ENCODE measurements around the gene GRK2.
"Not testable (repeated sequence)": the region's sequence is repeated elsewhere in the genome, so short reads cannot be mapped to it uniquely, and the experiment has no call there.

GRK2 gene

DNA sequence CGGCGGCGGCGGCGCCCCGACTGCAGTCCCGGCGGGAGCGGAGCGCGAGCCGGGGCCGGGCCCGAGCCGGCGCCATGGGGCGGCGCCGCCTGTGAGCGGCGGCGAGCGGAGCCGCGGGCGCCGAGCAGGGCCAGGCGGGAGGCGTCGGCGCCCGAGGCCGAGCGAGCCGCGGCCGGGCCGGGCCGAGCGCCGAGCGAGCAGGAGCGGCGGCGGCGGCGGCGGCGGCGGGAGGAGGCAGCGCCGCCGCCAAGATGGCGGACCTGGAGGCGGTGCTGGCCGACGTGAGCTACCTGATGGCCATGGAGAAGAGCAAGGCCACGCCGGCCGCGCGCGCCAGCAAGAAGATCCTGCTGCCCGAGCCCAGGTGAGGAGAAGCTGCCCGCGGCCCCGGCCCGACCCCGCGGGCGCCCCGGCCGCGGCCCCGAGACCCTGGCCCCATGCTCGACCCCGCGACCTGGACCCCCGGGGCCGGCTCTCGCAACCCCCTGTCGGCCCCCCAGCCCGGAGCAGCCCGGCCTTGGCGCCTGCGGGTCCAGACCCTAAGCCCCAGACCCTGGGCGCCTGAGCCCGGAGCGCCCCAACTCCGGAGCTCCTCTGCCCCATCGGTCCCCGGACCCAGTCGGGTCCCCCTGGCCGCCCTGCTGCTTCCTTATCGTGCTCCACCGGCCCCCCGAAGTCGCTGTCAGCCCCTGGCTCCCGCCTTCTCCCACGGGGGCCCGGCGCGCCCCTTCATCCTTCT lies at the start of gene GRK2:
GRK2 (plus strand) TSS at position 25 of the 739 bp plus-strand sequence; CDS start at position 252, 227 bp downstream.
- no peak for DNase-seq (ENCODE audit: low read depth)

DNA sequence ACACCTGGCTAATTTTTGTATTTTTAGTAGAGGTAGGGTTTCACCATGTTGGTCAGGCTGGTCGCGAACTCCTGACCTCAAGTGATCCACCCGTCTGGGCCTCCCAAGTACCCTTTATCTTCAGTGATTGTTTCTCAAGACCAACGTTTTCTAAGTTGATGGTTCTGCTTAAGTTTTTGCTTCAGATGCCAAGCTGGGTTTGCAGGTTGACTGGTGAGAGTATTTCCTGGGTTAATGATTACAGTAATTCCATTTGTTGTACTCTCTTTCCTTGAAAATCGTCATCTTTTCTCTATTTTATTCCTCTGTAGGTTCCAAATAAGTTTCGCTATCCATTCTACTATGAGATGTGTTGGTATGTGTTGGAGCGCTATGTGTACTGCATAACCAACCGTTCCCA lies 38.5 kb upstream of the GRK2 start:
- no peak for DNase-seq (ENCODE audit: low read depth)

DNA sequence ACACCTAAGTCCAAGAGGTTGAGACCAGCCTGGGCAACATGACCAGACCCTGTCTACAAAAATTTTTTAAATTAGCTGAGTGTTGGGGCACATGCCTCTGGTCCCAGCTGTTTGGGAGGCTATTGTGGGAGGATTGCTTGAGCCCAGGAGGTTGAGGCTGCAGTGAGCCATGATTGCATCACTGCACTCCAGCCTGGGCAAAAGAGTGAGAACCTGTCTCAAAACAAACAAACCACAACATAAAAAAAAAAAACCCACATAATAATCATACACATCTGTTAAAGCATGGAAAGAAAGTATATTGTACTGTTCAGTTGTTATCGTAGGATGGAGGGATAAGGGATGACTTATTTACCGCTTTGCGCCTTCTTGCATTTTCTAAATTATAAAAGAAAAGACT lies 35.9 kb upstream of the GRK2 start:
- DNase-seq (ENCODE audit: low read depth): no peak

DNA sequence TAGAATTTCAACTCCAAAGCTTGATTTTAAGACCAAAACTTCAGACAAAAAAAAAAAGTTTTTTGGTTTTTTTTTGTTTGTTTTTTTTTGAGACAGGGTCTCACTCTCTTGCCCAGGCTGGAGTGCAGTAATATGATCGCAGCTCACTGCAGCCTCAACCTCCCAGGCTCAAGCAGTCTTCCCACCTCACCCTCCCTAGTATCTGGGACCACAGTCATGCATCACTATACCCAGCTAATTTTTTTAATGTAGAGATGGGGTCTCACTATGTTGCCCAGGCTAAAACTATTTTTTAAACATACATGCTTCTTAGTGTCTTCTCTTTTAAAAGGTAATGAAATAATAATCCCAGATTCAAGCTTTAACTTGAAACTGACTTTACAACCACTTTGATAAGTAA lies 35.4 kb upstream of the GRK2 start:
- no peak for DNase-seq (ENCODE audit: low read depth)

DNA sequence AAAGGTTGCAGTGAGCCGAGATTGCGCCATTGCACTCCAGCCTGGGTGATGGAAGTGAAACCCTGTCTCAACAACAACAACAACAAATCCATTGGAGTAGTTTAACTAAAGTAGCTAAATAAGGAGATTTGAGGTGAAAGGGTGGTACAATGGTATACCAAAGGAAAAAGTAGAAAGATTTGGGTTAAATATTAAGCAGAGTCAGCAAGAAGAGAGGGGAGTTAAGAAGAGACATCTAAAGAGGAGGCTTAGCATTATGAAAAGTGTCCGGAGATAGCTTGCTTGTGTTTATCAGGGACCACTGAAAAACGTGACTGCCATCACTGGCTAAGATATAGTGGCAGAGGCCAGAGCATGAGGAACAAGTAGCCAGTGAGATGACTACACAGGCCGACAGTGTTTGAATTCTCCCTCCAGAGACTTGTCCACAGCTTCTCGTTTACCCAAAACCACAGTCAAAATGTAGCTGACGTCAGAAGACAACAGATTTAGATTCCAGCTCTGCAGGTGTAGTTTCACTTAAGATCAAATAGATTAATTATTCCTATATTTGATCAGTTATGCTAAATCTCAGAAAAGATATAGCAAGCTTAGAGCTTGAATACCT lies 32.6 kb upstream of the GRK2 start:
- DNase-seq (ENCODE audit: low read depth): no peak

DNA sequence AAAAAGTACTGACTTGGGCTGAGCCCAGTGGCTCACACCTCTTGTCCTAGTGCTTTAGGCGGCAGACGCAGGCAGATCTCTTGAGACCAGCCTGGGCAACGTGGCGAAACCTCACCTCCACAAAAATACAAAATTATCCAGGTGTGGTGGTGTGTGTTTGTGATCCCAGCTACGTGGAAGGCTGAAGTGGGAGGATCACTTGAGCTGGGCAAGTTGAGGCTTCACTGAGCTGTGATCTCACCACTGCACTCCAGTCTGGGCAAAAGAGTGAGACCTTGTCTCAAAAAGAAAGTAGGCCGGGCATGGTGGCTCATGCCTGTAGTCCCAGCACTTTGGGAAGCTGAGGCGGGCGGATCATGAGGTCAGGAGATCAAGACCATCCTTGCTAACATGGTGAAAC lies 31.7 kb upstream of the GRK2 start:
- not testable (repeated sequence) for DNase-seq (ENCODE audit: low read depth)

DNA sequence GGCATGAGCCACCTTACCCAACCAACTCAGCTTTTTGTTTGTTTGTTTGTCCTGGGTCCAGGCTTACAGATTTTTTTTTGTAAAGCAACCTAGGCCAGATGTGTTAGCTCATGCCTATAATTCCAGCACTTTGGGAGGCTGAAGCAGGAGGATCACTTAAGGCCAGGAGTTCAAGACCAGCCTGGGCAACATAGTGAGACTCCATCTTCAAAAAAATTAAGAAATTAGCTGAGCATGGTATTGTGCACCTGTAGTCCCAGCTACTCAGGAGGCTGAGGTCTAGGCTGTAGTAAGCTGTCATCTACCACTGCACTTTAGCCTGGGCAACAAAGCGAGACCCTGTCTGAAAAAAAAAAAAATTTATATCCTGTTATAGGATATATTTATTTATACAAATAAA lies 28.7 kb upstream of the GRK2 start:
- no peak for DNase-seq (ENCODE audit: low read depth)

DNA sequence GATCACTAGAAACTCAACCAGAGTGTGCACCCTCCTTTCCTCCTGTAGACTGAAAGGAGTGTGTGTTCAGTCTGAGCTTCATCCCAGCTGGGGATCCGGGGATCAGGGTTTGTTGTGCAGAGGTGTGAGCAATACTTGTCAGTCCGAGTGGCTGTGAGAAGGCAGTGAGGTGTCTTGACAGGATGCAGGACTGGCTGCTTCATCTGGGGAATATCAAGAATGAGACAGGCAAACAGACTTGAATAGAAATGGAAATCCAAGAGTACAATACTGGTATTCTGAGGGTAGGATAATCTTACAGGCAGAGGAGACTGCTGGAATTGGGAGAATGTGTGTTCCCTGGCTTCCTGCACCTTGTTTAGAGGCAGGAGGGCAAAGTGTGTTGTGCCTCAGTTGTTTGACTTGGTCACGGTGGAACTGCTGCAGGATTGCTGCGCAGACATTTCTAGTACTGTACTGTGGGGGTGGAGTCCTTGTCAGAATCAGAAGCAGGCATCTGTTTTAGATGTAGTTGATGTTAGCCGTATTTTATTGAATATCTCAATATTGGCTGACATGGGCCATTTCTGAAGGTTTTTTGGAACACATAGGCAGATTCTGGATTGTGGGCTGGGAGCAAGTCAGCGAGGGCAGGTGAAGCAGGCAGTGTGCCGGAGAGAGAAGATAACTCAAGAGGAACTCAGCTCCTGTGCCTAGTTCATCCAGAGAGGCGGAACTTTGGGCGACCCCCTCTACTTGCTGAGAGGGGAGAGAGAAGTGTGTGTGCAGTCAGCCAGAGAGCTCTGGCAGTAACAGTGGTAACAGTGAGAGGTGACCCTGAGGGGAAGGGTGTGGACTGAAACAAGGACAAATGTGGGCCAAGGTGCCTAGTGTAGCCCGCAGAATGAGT lies 27.1 kb upstream of the GRK2 start:
- DNase-seq (ENCODE audit: low read depth): no peak

DNA sequence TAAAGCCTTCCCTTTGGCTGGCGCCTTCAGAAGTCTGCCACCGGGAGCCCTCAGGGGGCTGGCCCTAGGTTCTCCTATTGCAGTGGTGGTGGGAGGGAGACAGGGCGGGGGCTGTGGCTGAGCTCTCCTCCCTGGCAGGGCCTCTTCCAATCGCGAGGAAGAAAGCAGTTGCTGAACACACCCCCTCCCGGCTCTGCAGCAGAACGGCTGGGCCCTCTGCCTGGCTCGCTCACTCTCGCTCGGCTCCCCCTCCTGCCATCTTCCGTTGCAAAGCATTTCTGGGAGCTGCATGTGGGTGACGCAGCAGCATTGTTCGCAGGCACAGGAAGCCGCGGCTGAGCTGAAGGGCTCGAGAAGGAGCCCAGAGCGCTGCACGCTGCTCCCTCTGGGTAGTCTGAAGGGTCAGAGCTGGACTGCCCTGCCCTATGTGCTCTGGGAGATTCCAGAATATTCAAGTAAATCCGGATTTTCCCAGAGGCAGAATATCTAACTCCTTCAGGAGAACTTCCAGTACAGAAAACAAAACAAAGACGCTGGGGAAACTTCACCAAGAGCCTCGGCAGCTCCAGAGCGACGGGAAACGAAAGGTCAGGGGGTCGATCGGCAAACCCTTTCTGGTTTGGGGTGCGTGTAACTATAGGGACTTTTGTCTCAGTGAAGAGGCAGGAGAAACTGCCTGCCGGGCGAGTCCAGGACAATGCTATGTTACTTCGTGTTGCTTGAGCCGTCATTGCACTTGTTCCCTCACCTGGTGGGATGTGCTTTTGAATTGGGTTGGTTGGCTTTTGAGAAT lies 26.3 kb upstream of the GRK2 start:
- peak; percentile 93 for DNase-seq (ENCODE audit: low read depth)

DNA sequence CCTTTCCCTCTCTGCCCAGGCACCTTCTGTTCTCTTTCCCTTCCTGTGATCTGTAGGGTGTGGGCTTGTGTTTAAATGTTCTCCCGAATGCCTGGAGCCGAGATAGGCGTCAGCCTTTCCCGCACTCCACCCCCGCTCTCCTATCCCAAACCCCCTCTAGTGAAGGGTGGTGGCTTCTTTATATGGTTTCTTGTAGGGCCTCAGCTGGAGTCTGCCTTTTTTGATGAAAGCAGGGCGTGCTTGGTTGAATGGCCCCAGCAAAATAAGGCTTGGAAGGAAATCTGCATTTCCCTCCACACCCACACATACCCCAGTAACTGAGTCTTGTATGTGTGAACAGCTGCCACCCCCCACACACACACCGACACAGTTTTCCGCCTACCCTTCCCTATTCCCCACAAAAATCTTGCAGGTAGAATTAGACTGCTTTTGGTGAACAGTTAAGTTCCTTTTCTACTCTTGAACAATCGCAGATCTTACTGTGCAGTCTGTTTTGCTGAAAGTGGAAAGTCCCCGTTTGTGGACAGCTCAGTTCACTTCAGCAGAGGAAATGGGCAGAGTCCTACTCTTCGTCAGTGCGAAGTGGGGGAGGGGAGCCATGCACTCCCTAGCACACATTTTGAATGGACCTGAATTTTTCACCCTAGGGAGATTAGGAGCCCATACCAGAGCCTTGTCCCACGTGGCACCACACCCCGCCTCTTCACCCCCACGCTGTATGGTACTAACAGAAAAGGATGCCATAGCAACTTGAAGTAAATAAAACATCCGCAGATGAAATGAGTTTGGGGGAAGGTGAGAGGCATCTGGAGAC lies 25.5 kb upstream of the GRK2 start:
- peak; percentile 72 for DNase-seq (ENCODE audit: low read depth)

DNA sequence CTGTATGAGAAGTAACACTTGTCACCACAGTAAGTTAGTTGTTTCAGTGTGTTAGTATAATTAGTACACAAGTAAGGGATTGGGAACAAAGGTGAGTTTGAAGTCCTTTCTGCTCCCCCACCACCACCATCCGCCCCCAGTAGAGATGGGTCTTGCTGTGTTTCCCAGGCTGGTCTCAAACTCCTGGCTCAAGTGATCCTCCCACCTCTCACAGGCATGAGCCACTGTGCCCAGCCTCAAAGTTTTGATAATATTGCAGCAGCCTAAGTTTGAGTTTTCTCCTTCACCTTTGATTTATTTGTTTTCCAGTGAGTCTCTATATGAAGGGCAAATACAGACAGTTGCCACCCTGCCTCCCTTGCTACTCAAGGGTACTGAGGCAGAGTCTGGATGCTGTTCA lies 23.7 kb upstream of the GRK2 start:
- DNase-seq (ENCODE audit: low read depth): no peak

DNA sequence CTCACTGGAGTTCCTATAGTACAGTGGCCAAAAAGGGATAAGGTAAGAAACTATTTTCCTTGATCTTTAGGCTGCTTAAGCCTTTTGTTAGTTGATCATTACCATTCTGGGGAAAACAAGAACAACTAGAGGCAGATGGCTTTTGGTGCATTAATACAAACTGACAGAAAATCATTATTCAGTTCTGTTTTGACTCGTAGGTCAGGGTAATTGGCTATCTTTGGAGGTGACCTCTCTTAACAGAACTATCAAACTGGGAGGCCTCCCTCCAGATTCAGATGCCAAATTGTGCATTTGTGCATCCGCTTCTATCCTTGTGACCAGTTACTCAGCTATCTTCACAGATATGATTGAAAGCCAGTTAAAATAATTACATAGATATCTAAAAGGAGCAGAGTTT lies 23.2 kb upstream of the GRK2 start:
- DNase-seq (ENCODE audit: low read depth): no peak

DNA sequence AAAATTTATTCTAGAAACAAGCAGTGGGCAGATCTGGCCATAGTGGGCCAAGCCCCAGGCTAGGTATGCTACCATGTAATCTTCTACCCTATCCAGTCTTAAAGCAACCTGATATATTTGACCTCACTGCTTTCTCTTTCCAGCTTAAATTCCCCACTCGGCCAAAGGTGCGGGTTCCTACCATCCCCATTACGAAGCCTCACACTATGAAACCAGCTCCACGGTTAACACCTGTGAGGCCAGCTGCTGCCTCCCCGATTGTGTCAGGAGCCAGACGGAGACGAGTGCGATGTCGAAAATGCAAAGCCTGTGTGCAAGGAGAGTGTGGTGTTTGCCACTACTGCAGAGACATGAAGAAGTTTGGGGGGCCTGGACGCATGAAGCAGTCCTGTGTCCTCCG lies 21.2 kb upstream of the GRK2 start:
- no peak for DNase-seq (ENCODE audit: low read depth)

DNA sequence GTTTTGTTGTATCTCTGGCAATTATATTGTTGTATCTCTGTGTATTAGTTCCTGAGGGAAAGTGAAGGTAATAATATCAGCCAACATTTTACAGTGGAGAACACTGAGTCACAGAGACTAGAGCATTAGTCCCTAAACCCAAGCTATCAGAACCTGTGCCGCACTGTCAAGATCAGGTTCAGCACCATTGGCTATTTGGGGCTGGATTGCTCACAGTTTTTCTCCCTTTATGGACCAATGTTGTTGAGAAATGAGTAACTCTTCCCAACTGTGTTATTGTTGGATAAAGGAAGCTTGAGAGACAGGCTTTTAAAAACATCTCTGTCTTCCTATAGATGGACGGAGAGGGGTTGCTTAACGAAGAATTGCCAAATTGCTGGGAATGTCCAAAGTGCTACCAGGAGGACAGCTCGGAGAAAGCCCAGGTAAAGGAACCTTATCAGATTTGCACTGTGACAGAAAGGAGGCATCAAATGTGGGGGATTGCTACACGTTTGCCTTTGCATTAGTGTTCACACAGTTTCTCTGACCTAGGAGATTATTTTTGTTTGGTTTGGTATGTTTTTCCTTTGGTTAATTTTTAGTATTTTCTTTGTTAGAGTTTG lies 18.2 kb upstream of the GRK2 start:
- no peak for DNase-seq (ENCODE audit: low read depth)

DNA sequence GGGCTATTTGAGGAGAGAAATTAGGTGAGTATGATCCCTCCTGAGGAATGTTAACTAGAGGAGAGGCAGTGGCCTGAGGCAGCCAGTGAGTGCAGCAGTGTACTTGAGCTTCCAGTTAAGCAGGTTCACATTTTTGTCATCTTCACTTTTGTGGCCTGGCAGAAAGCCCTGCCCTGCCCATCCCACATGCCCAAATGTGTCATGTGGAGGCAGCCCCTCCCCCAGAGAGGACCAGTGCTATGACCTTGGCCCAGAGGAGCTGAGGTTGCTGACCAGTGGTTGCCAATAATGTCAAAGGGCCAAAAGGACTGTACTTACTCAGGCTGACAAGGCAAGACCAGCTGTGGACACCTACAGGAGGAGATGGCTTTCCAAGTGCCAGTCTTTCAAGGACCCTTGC lies 17.6 kb upstream of the GRK2 start:
- DNase-seq (ENCODE audit: low read depth): no peak

DNA sequence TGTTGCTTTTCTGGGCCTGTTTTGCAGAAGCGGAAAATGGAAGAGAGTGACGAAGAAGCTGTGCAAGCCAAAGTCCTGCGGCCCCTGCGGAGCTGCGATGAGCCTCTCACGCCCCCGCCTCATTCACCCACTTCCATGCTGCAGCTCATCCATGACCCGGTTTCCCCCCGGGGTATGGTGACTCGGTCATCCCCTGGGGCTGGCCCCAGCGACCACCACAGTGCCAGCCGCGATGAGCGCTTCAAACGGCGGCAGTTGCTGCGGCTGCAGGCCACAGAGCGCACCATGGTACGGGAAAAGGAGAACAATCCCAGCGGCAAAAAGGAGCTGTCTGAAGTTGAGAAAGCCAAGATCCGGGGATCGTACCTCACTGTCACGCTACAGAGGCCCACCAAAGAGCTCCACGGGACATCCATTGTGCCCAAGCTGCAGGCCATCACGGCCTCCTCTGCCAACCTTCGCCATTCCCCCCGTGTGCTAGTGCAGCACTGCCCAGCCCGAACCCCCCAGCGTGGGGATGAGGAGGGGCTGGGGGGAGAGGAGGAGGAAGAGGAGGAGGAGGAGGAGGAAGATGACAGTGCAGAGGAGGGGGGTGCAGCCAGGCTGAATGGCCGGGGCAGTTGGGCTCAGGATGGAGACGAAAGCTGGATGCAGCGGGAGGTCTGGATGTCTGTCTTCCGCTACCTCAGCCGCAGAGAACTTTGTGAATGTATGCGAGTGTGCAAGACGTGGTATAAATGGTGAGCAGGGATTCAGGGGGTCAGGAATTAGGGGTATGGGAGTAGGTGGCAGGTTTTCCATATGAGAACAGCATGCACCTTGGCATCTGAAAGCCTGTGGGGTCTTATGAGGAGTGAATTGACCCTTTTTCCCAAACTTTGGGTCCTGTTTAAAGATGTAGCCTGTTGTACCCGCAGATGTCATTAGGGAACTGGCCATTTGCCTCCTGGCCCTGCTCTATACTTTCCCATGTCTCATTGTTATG lies 15.9 kb upstream of the GRK2 start:
- no peak for DNase-seq (ENCODE audit: low read depth)

DNA sequence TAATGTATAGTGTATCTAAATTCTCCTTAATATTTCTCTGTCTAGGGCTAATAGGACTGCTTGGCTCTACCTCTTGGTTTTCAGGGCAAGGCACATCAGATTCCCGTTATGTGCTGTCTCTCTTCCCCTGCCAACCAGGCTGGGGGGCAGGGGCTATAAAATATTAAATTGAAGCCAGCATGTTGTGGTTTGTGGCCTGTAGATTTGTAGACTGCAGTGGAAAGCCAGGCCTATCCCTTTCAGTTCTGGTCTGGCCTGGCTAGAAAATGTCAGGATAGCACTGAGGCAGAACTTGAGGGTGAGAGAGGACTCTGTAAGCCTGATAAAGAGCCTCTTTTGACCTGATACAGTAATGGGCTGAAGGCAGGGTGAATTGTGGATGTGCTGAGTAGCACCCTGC lies 14.4 kb upstream of the GRK2 start:
- no peak for DNase-seq (ENCODE audit: low read depth)

DNA sequence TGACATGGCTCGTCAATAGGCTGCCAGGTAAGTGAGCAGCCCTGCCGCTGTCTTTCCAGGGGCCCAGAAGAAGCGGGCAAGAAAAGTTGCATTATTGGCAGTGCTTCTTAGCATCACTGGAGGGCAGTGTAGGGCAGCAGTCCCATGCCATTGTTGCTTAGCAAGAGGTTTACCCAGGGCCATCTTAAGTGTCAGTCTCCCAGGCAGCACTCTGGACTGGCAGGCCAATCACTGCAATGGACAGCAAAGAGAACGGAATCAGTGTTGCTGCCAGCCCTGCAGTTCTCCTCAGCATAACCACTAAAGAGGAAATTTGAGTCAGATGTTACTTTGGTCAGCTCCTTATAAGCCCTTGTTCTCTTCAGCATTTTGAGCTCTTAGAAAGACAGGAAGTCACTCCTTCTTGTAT lies 13.4 kb upstream of the GRK2 start:
- no peak for DNase-seq (ENCODE audit: low read depth)

DNA sequence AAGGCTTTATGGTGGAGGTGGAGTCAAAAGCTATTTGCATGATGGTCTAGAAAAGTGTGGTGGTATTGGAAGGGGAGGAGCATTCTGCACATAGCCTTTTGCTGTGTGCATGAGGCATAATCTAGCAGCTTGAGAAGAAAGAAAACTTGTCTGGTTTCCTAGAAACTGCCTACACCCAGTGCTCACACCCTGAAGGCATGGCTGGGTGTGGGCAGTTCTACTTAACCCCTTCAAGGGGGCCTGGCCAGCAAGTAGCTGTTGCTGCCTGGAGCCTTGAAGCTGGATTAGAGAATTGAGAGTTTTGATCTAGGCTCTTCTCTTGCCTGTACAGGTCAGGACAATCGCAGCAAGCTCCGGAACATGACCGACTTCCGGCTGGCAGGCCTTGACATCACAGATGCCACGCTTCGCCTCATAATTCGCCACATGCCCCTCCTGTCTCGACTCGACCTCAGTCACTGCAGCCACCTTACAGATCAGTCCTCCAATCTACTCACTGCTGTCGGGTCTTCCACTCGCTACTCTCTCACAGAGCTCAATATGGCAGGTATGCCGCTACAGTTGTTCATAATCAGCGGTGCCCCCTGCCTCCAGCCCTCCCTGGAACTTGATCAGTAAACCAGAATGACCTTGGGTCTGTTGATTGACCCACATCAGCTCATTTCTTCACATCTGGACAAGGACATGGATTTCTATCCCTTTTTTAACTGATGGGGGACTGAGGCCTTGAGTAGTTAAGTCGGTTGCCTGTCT lies 12.2 kb upstream of the GRK2 start:
- DNase-seq (ENCODE audit: low read depth): no peak
